HG03103 (cell line): Measurements from ENCODE around the gene DIS3L2.

Experiments
- ATAC-seq: cut with Tn5 transposase; IDR thresholded peaks from one replicate; pipeline ENCODE4 v1.9.1; 2021; ENCODE audit warnings: low read depth; ENCODE audit not compliant: unreplicated experiment

The DIS3L2 gene

DNA sequence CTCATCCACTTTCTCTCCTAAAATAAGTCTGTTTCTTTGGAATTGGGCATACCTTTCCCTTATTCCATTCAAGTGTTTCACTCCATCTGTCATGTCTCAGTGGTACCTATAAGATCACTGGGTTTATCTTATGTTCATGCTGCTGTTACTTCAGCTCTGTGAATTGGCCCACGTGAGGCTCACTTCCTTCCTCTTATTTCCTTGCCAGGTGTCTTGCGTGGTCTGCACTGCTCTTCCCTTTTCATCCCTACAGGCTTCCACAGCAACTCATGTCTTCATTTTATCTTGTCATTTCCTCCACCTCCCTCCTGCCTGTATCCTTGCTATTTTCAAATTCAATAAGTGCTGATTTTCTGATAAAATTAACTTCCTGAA lies 258.0 kb downstream of the DIS3L2 start:
- no peak for ATAC-seq

DNA sequence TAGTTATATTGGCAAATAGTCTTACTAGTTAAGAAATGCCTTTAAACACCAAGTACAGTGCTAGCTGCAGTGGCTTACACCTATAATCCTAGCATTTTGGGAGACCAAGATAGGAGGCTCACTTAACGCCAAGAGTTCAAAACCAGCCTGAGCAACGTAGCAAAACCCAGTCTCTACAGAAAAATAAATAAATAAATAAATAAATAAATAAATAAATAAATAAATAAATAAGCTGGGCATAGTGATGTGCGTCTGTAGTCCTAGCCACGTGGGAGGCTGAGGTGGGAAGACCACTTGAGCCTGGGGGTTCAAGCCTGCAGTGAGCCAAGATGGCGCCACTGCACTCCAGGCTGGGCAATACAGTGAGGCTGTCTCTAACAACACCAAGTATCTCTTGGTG lies 258.4 kb downstream of the DIS3L2 start:
- no peak for ATAC-seq

DNA sequence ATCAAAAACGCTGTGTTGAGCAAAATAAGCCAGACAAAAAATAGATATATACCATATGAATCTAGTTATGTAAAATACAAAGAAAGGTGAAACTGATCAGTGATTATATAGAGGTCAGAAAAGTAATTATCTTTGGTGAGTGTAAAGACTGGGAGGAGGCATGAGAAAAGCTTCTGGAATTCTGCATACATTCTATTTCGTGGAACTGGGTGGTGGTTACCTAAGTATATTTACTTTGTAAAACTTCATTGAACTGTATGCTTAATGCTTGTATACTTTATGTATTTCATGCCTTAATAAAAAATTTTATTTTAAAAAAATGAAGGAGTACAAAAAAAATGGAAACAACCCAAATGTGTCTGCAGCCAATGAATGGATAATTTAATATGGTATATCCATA lies 263.9 kb downstream of the DIS3L2 start:
- no peak for ATAC-seq

DNA sequence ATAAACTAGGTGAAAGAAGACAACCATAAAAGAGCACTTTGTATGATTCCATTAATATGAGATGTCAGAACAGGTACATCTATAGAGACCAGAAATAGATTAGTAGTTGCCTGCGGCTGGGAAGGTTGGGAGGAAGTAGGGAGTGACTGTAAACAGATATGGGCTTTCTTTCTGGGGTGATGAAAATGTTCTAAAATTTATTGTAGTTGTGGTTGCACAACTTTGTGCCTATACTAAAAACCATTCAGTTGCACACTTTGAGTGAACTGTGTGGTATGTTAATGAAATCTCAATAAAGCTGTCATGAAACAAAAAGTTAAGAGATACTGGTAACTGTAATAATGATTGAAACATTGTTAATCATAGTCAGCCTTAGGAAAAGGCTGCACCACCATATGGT lies 264.4 kb downstream of the DIS3L2 start:
- ATAC-seq: no peak

DNA sequence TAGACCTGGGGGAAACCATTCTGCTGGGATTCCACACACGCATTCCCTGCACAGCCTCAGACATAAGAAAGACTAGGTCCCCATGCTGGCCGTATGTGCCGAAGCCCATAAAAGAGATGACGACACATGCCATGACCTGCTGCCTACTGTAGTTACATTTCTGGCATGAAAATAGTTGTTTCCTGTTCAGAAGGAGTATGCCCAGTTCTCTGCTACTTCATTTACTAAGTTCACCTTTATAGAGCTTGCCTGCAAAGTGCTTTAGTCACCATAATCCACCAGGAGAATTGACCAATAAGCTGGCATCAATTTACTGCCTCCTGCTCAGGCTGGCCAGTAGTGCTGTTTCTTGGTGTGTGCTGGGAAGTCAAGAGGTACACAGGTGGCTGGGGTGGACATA lies 266.8 kb downstream of the DIS3L2 start:
- no peak for ATAC-seq

DNA sequence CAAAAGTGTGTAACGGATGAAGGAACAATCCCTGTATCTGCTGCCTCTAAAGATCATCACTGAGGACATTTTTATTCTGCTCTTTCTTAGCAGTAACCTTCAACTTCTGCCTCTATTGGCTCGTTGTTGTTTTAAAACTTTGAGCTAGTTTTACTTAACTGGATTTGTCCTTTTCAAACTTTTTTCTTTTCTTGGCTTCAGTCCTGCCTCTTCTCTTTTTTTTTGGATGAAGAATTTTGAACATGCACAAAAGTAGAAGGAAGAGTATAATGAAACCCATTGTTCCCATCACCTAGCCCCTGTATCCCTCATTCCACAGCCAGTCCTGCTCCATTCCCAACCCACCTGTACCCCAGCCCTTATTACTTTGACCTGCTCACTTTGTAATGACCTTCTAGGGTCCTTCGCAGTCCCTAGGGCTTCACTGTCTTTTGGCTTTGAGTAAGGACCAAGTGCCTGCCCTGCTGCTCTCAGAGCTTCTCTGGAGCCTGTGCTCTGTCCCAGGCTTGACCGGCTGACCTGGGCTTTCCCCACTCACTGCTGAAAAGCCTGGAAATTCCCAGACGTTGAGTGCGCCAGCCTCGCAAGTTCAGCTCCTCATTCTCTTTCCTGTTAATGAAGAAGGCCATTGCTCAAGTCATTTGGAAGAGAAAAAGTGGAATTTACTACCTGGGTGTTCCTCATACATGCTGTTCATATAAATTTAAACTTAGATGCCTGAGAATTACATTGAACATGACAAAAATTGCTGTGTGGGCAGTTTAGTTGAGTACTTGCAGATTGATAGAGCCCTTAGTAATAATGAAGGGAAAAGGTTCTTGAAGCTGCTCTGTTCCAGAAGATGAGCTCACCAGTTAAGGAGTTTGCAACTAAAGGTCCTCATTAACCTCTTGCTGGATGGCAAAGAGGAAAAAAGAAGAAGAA lies 267.7 kb downstream of the DIS3L2 start:
- ATAC-seq: no peak

DNA sequence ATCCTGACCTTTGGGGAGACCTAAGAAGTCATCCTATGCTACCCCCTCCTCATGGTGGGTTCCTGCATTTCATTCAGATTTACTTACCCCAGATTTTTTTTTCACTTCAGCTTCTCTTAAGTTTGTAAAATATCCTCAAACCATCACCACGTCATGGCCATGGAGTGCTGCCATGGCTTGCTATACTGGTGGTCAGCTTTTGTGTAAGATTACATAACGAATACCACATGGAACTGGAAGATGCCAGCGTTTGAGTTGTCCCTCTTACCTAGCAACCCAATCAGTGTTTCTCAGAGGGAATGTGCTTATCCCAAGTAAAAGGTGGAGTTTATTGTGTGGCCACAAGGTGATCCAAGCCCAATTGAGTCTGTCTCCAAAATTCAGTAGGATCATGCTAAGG lies 268.4 kb downstream of the DIS3L2 start:
- ATAC-seq: no peak

DNA sequence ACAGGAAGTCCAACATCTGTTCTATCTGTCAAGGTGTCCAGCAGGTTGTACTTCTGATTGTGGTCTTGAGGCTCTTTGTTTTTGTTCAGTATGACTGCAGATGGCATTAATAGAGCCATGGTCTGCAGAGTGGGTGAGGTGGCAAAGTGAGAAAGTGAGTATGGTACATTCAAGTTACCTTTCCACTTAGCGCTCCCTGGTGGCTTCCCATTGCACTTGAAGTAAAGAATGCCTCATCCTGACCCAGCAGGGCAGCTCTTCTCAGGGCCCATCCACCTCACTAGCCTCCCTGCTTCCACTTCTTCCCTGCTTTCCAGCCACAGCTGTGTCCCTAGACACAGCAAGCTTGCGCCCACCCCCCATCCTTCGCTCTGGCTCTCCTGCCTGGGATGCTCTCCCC lies 269.0 kb downstream of the DIS3L2 start:
- no peak for ATAC-seq

DNA sequence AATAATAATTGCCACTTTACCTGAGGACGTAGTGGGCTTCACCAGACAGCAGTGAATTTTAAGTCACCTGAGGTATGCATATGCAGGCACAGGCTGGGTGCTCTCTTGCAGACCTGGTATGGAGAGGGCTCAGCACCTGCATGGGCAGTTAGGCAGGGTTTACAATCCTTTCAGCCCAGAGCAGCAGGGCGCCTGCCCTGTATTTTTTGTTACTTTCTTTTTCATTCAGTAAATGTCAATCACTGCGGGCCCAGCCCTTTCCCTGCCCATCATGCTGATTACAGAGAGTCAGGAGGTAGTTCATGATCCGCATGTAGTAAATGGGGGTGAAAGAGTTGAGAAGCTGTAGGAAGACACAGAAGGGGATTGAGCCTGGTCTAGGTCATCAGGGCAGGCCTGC lies 270.0 kb downstream of the DIS3L2 start:
- no peak for ATAC-seq

DNA sequence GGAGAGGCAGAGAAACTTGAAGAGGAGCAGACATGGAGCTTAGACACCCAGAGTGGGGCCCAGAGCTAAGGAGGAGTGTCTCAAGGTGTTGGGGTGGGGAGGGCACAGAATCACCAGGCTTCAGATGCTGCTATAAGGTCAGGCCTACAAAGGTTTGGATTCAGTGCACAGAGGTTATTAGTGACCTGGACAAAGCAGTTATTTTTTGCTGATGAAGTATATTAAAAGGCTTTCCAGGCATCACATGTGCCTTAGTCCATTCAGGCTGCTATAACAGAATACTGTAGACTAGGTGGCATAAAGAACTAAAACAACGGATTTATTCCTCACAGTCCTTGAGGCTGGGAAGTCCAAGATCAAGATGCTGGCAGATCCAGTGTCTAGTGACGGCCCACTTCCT lies 271.4 kb downstream of the DIS3L2 start:
- no peak for ATAC-seq

DNA sequence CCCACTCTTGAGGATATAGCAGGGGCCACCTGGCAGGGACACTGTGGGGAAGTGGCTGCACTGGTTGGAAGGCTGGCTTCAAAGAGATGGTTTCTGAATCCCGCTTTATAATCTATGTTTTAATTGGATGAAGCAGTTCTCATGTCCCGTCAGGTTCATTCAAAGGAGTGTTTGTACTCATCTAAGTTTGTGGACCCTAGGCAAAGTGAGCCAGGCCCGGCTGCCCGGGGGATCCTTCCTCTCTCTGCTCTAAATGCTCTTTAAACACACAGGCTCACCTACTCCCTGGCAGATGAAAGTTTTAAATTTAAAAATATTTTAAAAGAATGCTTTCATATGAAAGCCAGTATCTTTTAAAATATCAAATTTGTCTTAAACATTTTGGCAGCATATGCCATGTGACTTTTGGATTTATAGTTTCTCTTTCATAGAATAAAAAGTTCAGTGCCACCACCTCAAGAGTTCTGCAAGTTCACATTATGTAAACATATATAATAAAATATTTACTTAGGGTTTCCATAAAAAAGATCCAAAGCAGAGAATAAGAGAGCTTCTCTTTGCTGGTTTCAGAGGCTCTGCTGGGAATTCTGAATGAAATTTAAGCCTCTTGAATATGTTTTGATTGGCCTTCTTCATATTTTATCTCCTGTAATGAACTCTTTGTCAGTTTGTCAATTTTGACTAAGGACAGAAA lies 273.6 kb downstream of the DIS3L2 start:
- no peak for ATAC-seq

DNA sequence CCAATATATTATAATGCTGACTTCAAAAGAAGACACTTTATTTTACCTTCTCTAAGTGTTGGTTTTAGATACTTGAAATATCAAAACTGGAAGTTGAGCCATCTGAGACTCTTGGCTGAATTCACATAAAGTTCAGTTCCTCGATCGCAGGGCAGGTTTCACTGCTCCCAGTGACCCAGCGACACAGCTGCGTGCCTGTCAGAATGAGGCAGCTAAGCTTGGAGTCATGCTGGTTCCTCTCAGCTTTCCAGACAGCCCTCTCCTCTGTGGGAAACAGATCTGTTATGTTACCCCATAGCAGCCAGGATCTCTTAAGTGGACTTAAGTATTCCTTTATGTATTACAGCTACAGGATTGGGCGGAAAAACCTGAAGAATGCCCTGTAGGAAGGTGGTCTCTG lies 274.2 kb downstream of the DIS3L2 start:
- peak; percentile 44 for ATAC-seq

DNA sequence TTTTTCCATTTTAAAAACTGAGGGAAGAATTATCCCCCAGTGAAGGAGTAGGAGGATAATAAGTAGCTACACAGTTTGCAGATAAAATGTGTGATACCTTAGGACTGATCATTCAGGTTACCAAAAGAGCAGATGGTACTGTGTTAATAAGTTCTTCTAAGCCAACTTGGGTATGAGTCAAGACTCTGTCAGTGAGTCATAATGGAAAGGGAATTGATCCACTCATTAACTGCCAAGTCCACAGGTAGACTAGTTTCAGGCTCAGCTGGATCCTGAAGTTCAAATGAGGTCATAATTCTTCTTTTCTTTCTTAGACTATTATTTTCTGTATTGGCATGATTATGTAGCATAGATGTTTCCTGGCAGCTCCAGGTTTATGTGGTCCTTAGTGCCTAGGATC lies 274.7 kb downstream of the DIS3L2 start:
- ATAC-seq: peak; percentile 92

DNA sequence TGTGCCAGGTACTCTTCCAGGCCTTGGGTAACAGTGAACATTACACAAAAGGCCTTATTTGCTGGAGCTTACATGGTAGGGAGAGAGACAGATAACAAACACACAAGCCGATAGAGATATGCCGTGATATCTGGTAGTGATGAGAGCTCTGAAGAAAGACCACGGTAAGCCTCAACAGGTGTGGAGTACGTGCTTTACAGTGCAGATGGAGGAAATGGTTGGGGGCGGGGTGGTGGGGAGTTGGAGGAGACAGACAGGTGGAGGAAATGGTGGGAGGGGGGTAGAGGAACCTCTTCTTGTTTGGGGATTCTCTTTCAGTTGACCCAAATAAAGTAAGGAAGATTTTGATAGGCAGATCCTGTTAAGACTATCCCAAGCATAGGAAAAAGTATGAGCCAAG lies 276.0 kb downstream of the DIS3L2 start:
- no peak for ATAC-seq

DNA sequence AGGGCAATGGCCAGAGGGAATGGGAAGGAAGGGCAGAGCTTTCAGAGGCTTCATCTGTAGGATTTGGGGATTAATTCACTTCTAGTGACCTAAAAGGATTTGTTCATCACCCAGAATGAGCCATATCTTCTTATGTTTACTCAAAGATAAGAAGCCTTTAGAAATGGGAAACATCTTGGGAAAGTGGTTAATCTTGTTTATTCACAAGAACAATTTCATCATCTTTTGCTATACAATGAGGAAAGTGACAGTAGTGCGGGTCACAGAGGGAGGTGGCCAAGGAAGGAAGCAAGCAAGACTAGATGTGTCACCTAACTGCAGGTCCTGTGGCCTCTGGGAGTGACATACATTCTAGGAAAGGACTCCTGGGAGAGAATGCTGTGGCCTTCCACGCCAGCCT lies 276.6 kb downstream of the DIS3L2 start:
- no peak for ATAC-seq

DNA sequence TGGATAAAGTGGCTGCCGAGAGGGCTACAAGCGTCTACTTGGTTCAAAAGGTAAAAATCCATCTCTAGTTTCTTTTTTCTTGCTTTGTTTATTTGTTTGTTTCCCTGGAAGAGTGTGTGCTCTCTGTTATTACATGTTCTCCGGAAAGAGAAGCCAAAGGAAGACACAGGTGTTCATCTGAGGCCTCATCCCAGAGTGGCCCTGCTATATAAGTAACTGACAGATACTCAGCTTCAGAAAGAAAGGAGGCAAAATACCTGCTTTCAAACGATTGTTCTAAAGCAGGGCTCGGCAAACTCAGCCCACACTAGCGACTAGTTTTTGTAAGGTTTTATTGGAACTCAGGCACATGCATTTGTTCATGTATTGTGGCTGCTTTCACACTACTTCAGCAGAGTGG lies 277.1 kb downstream of the DIS3L2 start:
- ATAC-seq: no peak

DNA sequence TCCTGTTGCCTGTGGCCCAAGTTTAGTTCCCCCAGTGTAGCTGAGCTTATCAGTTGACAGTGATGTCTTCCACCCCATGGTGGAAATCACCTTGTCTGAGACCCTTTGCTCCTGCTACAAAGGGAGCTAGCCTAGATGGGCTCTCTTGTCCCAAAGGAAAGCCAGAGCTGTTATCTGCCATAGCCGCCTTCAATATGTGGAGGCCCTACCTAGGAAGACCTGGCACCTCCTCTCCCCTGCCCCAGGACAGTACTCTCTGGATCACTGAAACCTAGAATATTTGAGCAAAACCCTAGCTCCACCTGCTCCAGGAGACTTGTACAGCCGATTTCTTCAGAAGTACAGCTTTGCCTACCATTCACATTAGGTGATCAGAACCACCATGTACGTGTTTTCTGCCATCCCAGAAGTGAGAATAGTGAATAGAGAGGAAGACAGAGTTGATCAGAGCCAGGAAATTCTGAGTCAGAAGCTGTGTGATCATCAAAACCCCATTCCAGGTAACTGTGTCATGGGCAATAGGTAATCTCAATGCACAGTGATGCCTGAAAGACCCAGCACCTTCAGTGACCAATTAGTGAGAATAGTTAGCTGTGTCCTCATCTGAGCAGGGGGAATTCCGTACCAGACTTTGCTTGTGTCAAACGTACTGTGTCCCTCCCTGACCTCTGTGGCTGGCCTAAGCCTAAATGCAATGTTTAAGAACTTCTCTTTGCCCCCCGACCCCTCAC lies 278.6 kb downstream of the DIS3L2 start:
- ATAC-seq: no peak

DNA sequence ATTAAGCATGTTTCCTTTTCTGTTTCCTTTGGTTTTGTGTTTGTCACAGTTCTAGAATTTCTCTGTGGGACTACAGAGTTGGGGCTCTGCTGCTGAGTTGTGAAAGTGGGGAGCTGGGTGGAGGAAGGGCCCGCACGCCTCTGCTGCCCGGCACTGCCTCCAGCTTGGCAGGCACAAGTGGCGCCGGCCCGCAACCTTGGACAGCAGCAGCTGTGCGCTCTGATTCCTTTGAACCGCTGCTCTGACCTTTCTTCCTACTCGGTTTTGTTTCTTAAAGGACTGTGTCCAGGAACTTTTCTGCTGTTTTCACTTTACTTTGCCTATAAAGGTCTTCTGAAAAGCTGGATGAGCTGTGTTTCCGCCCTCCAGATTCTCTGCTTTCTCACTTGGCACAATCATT lies 279.4 kb downstream of the DIS3L2 start:
- no peak for ATAC-seq

DNA sequence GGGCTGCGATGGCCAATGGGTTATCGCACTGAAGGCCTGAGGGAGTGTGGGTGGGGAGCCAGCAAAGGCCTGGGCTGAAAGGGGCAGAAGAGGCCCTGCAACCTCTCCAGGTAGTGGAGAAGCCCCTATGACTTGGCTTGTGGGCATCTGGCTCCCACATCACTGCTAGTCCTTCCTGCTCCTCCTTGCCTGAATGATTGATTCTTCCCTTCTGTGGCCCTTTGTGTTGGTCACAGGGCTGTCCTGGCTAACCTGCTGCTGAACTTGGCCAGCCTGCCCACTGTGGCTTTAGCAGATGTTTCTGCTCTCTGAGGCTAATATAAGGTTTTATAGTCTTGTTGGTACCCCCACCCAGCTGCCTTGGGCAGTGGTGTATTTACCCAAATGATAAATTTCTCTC lies 280.8 kb downstream of the DIS3L2 start:
- no peak for ATAC-seq

DNA sequence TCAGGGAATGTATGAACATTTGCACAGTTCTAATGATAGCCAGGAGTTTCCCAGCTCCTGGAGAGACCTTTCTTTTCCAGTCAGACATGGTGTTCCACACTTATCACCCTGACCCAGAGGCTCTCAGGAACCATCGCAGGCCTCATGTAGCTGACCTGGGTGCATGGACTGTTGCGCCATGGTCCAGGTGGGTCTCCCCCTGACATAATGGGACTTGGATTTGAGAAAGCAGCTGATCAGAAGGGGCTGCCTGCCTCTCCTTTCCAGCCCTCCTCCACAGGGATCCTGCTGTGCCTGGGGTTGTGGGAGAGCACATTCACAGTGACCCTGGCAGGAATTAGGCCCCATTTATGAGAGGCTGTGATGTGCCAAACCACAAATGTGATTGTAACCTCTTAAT lies 283.6 kb downstream of the DIS3L2 start:
- no peak for ATAC-seq

DNA sequence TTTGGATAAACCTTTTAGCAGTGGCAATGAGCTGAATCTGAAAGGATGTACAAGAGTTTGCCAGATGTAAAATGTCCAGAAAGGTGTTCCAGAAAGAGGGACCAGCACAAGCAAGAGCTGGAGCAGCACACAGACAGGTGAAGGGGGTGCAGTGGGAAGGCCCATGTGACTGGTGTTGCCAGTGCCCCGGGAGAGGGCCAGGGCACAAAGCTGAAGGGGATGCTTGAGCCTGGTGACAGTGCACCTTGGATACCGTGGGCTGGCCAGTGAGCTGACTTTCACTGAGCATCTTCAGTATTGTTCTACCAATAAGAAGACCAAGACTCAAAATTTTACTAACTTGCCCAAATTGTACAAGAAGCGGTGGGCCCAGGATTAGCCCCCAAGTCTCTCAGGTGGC lies 284.7 kb downstream of the DIS3L2 start:
- ATAC-seq: no peak
